Measurements from ENCODE around the gene ITPA. TPM values are rescaled to one million over a fixed set of nuclear protein-coding genes. Genes with fewer than 3 reads are reported as not detected.

The ITPA gene
- total RNA-seq, 3 donors from 2014 or later, result 35.2 to 43.6 (median 39.1) TPM

DNA sequence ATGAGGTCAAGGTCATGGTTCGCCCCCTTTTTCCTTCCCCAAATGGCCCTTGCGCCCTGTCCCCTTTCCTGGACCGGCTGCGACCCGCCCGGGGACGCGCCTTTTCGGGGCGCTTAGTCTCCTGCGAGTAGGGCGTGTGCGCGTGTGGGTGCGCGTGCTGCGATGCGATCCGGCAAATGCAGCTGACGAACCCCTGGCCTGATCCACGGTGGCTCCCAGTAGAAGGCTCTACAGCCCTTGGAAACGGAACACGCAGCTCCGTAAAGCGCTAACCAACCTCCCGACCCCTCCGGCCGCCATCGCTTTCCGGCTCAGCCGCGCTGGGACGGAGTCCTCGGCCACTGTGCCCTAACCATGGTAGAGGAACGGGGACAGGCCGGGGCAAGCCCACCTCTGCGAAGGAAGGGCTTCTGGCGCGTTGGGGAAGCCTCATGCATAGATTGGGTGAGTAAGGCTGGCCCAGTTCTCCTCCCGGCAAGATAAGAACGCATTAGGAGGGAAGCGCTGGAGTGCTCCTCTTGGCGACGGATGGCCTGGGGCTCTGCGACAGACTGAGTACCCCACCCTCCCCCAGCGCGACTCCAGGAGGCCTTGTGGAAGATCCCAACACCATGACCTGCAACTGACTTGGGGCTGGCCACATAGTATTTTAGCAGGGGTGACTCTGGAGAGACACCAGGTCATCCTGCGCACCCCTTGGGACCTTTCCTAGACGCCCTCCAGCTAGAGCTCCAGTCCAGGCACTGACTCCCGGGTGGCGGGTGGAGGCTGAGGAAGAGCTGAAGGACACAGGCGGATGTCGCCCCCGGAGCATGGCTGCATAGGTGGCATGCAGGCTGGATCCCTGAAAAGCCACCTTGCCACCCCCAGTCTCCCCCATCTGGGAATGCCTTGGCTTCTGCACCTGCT lies 30.8 kb downstream of the ITPA start:
- Histone ChIP-seq H3K27ac (peak overlapping the region; percentile 8 to 48), H3K27me3 (peaks cover 4 to 10% of the 10 kb centered on the region in 2 donors), H3K4me1 (peaks cover 0 to 4% of the 10 kb centered on the region in 2 donors), H3K36me3 (no peaks in the 10 kb centered on the region), H3K4me3 (peak overlapping the region; percentile 62 to 96 (median 81)), H3K9me3 (no peaks in the 10 kb centered on the region)
- TF ChIP-seq, protein P1, sequence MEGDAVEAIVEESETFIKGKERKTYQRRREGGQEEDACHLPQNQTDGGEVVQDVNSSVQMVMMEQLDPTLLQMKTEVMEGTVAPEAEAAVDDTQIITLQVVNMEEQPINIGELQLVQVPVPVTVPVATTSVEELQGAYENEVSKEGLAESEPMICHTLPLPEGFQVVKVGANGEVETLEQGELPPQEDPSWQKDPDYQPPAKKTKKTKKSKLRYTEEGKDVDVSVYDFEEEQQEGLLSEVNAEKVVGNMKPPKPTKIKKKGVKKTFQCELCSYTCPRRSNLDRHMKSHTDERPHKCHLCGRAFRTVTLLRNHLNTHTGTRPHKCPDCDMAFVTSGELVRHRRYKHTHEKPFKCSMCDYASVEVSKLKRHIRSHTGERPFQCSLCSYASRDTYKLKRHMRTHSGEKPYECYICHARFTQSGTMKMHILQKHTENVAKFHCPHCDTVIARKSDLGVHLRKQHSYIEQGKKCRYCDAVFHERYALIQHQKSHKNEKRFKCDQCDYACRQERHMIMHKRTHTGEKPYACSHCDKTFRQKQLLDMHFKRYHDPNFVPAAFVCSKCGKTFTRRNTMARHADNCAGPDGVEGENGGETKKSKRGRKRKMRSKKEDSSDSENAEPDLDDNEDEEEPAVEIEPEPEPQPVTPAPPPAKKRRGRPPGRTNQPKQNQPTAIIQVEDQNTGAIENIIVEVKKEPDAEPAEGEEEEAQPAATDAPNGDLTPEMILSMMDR (IDR thresholded peaks at IDR 0.05), result no peak
- no peak for TF ChIP-seq POLR2A (IDR thresholded peaks at IDR 0.05)
- TF ChIP-seq POLR2AphosphoS5 (IDR thresholded peaks at IDR 0.05), result no peak
- intact Hi-C loops (cut with DNase I; ENCODE audit: low total_unique reads), result loop anchor here (1.0 kb wide), 1 partner anchor 16 kb away; no protein-coding TSS in a partner anchor
- no peak for DNase-seq (ENCODE audit: low spot score in 2 of 2)

DNA sequence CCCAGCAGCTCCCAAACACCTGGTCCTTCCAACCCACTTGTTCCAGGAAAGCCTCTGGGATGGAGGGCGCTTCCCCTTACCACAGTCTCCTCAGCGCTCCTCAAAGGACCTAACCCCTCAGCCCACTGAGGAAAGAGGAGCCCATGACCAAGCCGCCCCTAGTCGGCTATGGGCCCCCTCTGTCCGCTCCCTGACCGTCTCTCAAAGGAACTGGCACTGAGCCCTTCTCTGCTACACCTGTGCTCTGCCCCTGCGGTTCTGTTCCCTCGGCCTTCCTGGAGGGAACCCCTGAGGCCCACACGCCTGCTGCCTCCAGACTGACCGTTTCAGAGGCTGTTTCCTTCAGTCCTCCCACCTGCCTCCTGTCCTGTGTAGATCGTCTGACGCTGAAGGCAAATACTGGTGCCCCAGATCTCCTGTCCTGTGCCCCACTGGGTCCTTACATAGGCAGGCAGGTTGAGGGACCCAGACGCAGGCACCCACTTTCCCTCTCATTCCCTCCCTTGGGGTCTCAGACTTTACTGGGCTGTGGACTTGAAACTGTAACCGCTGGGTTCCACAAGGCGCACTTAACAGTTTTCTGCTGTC lies 31.6 kb downstream of the ITPA start:
- H3K27me3 ChIP-seq, result peaks cover 4 to 10% of the 10 kb centered on the region in 2 donors
- no peak overlapping the region for H3K27ac ChIP-seq
- DNase-seq (ENCODE audit: low spot score in 2 of 2), result no peak
- H3K4me1 ChIP-seq, result peaks cover 0 to 4% of the 10 kb centered on the region in 2 donors
- H3K4me3 ChIP-seq, result peak overlapping the region in 2 of 3 donors; percentile 81 to 96
- intact Hi-C loops (cut with DNase I; ENCODE audit: low total_unique reads), result loop anchor here (1.0 kb wide), 1 partner anchor 15 kb away; no protein-coding TSS in a partner anchor
- H3K9me3 ChIP-seq, result no peaks in the 10 kb centered on the region
- no peaks in the 10 kb centered on the region for H3K36me3 ChIP-seq
- TF ChIP-seq, protein P1 (IDR thresholded peaks at IDR 0.05), result no peak
- no peak for TF ChIP-seq POLR2A (IDR thresholded peaks at IDR 0.05)
- no peak for TF ChIP-seq POLR2AphosphoS5 (IDR thresholded peaks at IDR 0.05)

DNA sequence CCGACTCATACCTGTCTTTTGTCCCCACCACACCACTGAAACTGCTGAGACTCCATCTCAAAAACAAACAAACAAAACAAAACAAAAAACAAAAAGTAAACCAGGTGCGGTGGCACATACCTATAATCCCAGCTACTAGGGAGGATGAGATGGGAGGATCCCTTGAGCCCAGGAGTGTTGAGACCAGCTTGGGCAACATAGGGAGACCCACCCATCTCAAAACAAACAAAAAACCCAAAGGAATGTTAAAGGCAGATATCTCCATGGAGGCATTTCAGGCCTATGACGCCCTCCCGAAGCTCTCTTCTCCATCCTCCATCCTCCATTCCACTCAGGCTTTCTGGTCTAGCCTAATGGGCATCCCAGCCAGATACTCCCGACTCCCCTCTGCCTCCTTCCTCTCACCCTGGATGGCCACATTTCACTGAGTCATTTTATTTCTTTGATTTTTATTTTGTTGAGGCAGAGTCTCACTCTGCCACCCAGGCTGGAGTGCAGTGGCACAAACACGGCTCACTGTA lies 32.9 kb downstream of the ITPA start:
- Histone ChIP-seq H3K27ac (no peak overlapping the region), H3K36me3 (no peaks in the 10 kb centered on the region), H3K9me3 (no peaks in the 10 kb centered on the region), H3K27me3 (peaks cover 4 to 10% of the 10 kb centered on the region in 2 donors), H3K4me3 (no peak overlapping the region), H3K4me1 (peaks cover 0 to 4% of the 10 kb centered on the region in 2 donors)
- no peak for DNase-seq (ENCODE audit: low spot score in 2 of 2)
- intact Hi-C loops (cut with DNase I; ENCODE audit: low total_unique reads), result no loop called here
- TF ChIP-seq, protein P1 (IDR thresholded peaks at IDR 0.05), result no peak
- TF ChIP-seq POLR2AphosphoS5 (IDR thresholded peaks at IDR 0.05) (no peak), POLR2A (IDR thresholded peaks at IDR 0.05) (no peak)

DNA sequence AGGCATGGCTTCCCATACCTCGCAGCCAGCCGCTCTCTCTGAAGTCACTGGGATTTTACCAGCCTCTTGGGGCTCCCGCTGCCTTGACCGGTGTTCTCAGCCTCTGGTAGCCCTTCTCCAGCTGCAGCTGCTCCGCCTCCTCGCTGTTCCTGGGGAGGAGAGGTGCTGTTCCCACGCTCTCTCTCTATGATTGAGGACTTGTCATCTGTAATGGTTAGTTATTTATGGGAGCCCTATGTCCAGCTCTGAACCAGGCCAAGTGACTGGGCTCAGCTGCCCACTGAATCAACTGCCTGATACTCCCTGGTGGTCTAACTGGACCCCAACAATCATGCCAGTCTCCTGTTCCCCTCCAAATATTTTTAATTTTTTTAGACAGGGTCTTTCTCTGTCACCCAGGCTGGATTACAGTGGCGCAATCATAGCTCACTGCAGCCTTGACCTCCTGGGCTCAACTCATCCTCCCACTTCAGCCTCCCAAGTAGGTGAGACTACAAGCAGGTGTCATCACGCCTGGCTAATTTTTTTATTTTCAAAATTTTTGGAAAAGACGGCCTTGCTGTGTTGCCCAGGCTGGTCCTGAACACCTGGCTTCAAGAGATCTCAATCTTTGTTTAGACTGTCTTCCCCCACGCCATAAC lies 34.5 kb downstream of the ITPA start:
- H3K4me3 ChIP-seq, result no peak overlapping the region
- no peaks in the 10 kb centered on the region for H3K36me3 ChIP-seq
- H3K4me1 ChIP-seq, result no peaks in the 10 kb centered on the region
- intact Hi-C loops (cut with DNase I; ENCODE audit: low total_unique reads), result no loop called here
- DNase-seq (ENCODE audit: low spot score in 2 of 2), result no peak
- TF ChIP-seq POLR2AphosphoS5 (IDR thresholded peaks at IDR 0.05) (no peak), POLR2A (IDR thresholded peaks at IDR 0.05) (no peak)
- TF ChIP-seq, protein P1 (IDR thresholded peaks at IDR 0.05), result no peak
- H3K27me3 ChIP-seq, result no peaks in the 10 kb centered on the region
- no peaks in the 10 kb centered on the region for H3K9me3 ChIP-seq
- no peak overlapping the region for H3K27ac ChIP-seq
